IMR-90 (cell line): ENCODE measurements around the gene TIMM8A. TPM values are rescaled to one million over a fixed set of nuclear protein-coding genes. Genes with fewer than 3 reads are reported as not detected.

Experiments
- ATAC-seq: fragments of 200-7000 bp; cut with Tn5 transposase; 2 replicates; pipeline ENCODE4 v1.9.1; 2020; ENCODE audit warnings: low read depth, mild to moderate bottlenecking, moderate library complexity
- BruUV-seq: library from RNA; stranded (reverse); fragments of 400-500 nt; replicated peaks from 2 replicates; lab custom pipeline; 2021; lab: Mats Ljungman, UMichigan
- CTCF ChIA-PET: fragments of 300-600 bp; formaldehyde crosslinking; extraction: SDS; loops from one replicate; lab custom pipeline; 2021; ENCODE audit warnings: antibody characterized with exemption; lab: Yijun Ruan, JAX
- POLR2A ChIA-PET: fragments of 300-600 bp; sonication (Branson Sonifier 250); formaldehyde crosslinking; loops from one replicate; lab custom pipeline; 2022; ENCODE audit warnings: antibody characterized with exemption; ENCODE audit not compliant: unreplicated experiment; lab: Charles Lee
- DNase-seq: peaks from one replicate; pipeline ENCODE4 v3.0.0; 2013
- H2AFZ ChIP-seq: replicated peaks from 2 replicates; pipeline ENCODE3; 2013; ENCODE audit warnings: low read length, mild to moderate bottlenecking; ENCODE audit not compliant: poor library complexity
- H2AK5ac ChIP-seq: 2 replicates; pipeline ENCODE4 v1.6.1; 2013; ENCODE audit warnings: low read depth, low read length, inconsistent platforms
- H2AK9ac ChIP-seq: replicated peaks from 2 replicates; pipeline ENCODE3; 2013; ENCODE audit warnings: mild to moderate bottlenecking, low read depth, low read length, moderate library complexity; ENCODE audit not compliant: poor library complexity
- H2BK120ac ChIP-seq: 2 replicates; pipeline ENCODE4 v1.6.1; 2013; ENCODE audit warnings: low read depth, low read length, inconsistent platforms
- H2BK15ac ChIP-seq: 3 replicates; pipeline ENCODE4 v1.6.1; 2013; ENCODE audit warnings: low read depth, low read length, inconsistent platforms
- H2BK20ac ChIP-seq: 2 replicates; pipeline ENCODE4 v1.6.1; 2013; ENCODE audit warnings: low read depth, mild to moderate bottlenecking, inconsistent platforms, low read length, moderate library complexity
- H2BK5ac ChIP-seq: 2 replicates; pipeline ENCODE4 v1.6.1; 2013; ENCODE audit warnings: mild to moderate bottlenecking, low read depth, low read length, inconsistent platforms; ENCODE audit not compliant: poor library complexity, severe bottlenecking
- H3K14ac ChIP-seq: replicated peaks from 2 replicates; pipeline ENCODE4 v1.6.1; 2013; ENCODE audit warnings: low read depth, low read length, inconsistent platforms
- H3K18ac ChIP-seq: 2 replicates; pipeline ENCODE4 v1.6.1; 2013; ENCODE audit warnings: low read depth, low read length, control low read depth
- H3K23ac ChIP-seq: 2 replicates; pipeline ENCODE4 v1.6.1; 2013; ENCODE audit warnings: low read depth, low read length, inconsistent platforms
- H3K27ac ChIP-seq: 2 replicates; pipeline ENCODE4 v1.5.1; 2013; ENCODE audit warnings: mild to moderate bottlenecking, control low read depth, low read length; ENCODE audit not compliant: insufficient read depth
- H3K27me3 ChIP-seq: 2 replicates; pipeline ENCODE4 v1.6.1; 2013; ENCODE audit warnings: low read length; ENCODE audit not compliant: control insufficient read depth, insufficient read depth
- H3K36me3 ChIP-seq: 2 replicates; pipeline ENCODE4 v1.6.1; 2013; ENCODE audit warnings: low read length, mixed read lengths; ENCODE audit not compliant: control insufficient read depth, insufficient read depth
- H3K4ac ChIP-seq: 2 replicates; pipeline ENCODE4 v1.6.1; 2013; ENCODE audit warnings: low read depth, low read length, inconsistent platforms
- H3K4me1 ChIP-seq: 2 replicates; pipeline ENCODE4 v1.6.1; 2013; ENCODE audit warnings: low read length, mixed read lengths; ENCODE audit not compliant: control insufficient read depth, insufficient read depth
- H3K4me2 ChIP-seq: 2 replicates; pipeline ENCODE4 v1.6.1; 2013; ENCODE audit warnings: low read depth, mild to moderate bottlenecking, control low read depth, low read length, moderate library complexity
- H3K4me3 ChIP-seq: 2 replicates; pipeline ENCODE4 v1.5.1; 2013; ENCODE audit warnings: low read depth, mild to moderate bottlenecking, control low read depth, low read length, moderate library complexity; ENCODE audit not compliant: insufficient read depth
- H3K56ac ChIP-seq: 2 replicates; pipeline ENCODE4 v1.6.1; 2013; ENCODE audit warnings: low read length, inconsistent platforms; ENCODE audit not compliant: insufficient read depth; ENCODE audit errors: extremely low read depth
- H3K79me1 ChIP-seq, 2 experiments: 2 replicates each; pipeline ENCODE4 v1.6.1; 2013; ENCODE audit warnings: low read length in 2 of 2, inconsistent platforms in 1 of 2, low read depth in 1 of 2
- H3K9ac ChIP-seq: 2 replicates; pipeline ENCODE4 v1.6.1; 2013; ENCODE audit warnings: low read depth, low read length, control low read depth
- H3K9me1 ChIP-seq: 2 replicates; pipeline ENCODE4 v1.6.1; 2013; ENCODE audit warnings: low read length, inconsistent platforms; ENCODE audit not compliant: insufficient read depth
- H3K9me3 ChIP-seq: 2 replicates; pipeline ENCODE4 v1.6.1; 2013; ENCODE audit warnings: low read length; ENCODE audit not compliant: control insufficient read depth, insufficient read depth
- H4K20me1 ChIP-seq: 2 replicates; pipeline ENCODE4 v1.6.1; 2013; ENCODE audit warnings: low read length, inconsistent platforms; ENCODE audit not compliant: insufficient read depth
- H4K5ac ChIP-seq: 2 replicates; pipeline ENCODE4 v1.6.1; 2013; ENCODE audit warnings: mild to moderate bottlenecking, low read depth, low read length, control low read depth
- H4K8ac ChIP-seq, 2 experiments: 2 replicates each; pipeline ENCODE4 v1.6.1; 2013; ENCODE audit warnings: low read depth in 2 of 2, low read length in 2 of 2, control low read depth in 1 of 2, inconsistent platforms in 1 of 2
- H4K91ac ChIP-seq: 2 replicates; pipeline ENCODE4 v1.6.1; 2013; ENCODE audit warnings: low read depth, low read length, inconsistent platforms; ENCODE audit not compliant: insufficient read depth
- BHLHE40 ChIP-seq: fragments of 150-350 bp; IDR thresholded peaks from 2 replicates; pipeline ENCODE4 v1.6.1; 2016; ENCODE audit warnings: mild to moderate bottlenecking, low read depth, low read length
- CEBPB ChIP-seq: IDR thresholded peaks from 2 replicates; pipeline ENCODE4 v1.6.1; 2012; ENCODE audit warnings: low read depth, low read length, improper control_type of control experiment
- CHD1 ChIP-seq: IDR thresholded peaks from 2 replicates; pipeline ENCODE4 v1.6.1; 2012; ENCODE audit warnings: low read depth, low read length, improper control_type of control experiment
- MAFK ChIP-seq: IDR thresholded peaks from 2 replicates; pipeline ENCODE4 v1.6.1; 2012; ENCODE audit warnings: low read depth, low read length, improper control_type of control experiment
- MXI1 ChIP-seq: IDR thresholded peaks from 2 replicates; pipeline ENCODE4 v1.6.1; 2012; ENCODE audit warnings: low read depth, mild to moderate bottlenecking, low read length, moderate library complexity, borderline replicate concordance
- NFE2L2 ChIP-seq: fragments of 150-350 bp; IDR thresholded peaks from 2 replicates; pipeline ENCODE4 v1.6.1; 2016; ENCODE audit warnings: low read depth, mild to moderate bottlenecking, low read length
- POLR2A ChIP-seq: IDR thresholded peaks from 2 replicates; pipeline ENCODE4 v1.6.1; 2012; ENCODE audit warnings: mild to moderate bottlenecking, low read depth, low read length
- RAD21 ChIP-seq: IDR thresholded peaks from 2 replicates; pipeline ENCODE4 v1.6.1; 2012; ENCODE audit warnings: low read length, improper control_type of control experiment
- RCOR1 ChIP-seq: IDR thresholded peaks from 2 replicates; pipeline ENCODE4 v1.6.1; 2012; ENCODE audit warnings: mild to moderate bottlenecking, low read length, improper control_type of control experiment; ENCODE audit not compliant: insufficient replicate concordance
- RFX5 ChIP-seq: IDR thresholded peaks from 2 replicates; pipeline ENCODE4 v1.8.0; 2012; ENCODE audit warnings: low read depth, mild to moderate bottlenecking, low read length, moderate library complexity
- SMC3 ChIP-seq: fragments of 150-350 bp; IDR thresholded peaks from 2 replicates; pipeline ENCODE4 v1.6.1; 2016; ENCODE audit warnings: low read depth, mild to moderate bottlenecking, antibody characterized with exemption, low read length, moderate library complexity
- WGBS, 2 experiments: methylation state at CpG; one replicate each; pipeline versions ENCODE4 v1.1.5 to v1.1.7; 2013; ENCODE audit warnings: missing lambda C conversion rate in 2 of 2; ENCODE audit not compliant: insufficient read length in 1 of 2; ENCODE audit errors: extremely low coverage in 2 of 2; 5-methylcytosine and 5-hydroxymethylcytosine counted together
- dilution Hi-C: fragments of 300-500 bp; cut with HindIII; formaldehyde crosslinking; loops from one replicate; pipeline ENCODE4 v1.14.3; 2018; ENCODE audit warnings: low sequenced_read_pairs; ENCODE audit not compliant: unreplicated experiment
- in situ Hi-C: fragments of 300-500 bp; cut with MboI; formaldehyde crosslinking; loops from 3 replicates; pipeline ENCODE4 v1.14.3; 2019; ENCODE audit warnings: low sequenced_read_pairs, inconsistent platforms, mixed read lengths
- intact Hi-C: fragments of 100-400 bp; cut with micrococcal nuclease; formaldehyde crosslinking; loops from 2 replicates; pipeline ENCODE4 v1.10.0; 2022
- polyA plus RNA-seq, 3 experiments: library from polyadenylated mRNA; depleted of rRNA; stranded (reverse); fragments of >200 nt; gene quantifications; 2 replicates each; pipeline ENCODE4 v1.2.3, GENCODE V29; 2012; ENCODE audit warnings: low replicate concordance in 1 of 3
- total RNA-seq: library from RNA; depleted of rRNA; stranded (reverse); fragments of >200 nt; gene quantifications from 2 replicates; pipeline ENCODE4 v1.2.3, GENCODE V29; 2012
- TF ChIP-seq, protein P1 (sequence below): fragments of 150-350 bp; IDR thresholded peaks from 2 replicates; pipeline ENCODE4 v1.6.1; 2017; ENCODE audit warnings: mild to moderate bottlenecking, antibody characterized with exemption, low read length, low read depth
- TF ChIP-seq, protein P2 (sequence below): conservative IDR thresholded peaks from 2 replicates; pipeline ENCODE4 v1.5.1; 2012; ENCODE audit warnings: mild to moderate bottlenecking, low read depth, low read length, improper control_type of control experiment

The TIMM8A gene
- total and polyA plus RNA-seq, 2 of the 4 experiments (the other 2 are of a cell fraction), result 2.2 to 11.6 TPM

DNA sequence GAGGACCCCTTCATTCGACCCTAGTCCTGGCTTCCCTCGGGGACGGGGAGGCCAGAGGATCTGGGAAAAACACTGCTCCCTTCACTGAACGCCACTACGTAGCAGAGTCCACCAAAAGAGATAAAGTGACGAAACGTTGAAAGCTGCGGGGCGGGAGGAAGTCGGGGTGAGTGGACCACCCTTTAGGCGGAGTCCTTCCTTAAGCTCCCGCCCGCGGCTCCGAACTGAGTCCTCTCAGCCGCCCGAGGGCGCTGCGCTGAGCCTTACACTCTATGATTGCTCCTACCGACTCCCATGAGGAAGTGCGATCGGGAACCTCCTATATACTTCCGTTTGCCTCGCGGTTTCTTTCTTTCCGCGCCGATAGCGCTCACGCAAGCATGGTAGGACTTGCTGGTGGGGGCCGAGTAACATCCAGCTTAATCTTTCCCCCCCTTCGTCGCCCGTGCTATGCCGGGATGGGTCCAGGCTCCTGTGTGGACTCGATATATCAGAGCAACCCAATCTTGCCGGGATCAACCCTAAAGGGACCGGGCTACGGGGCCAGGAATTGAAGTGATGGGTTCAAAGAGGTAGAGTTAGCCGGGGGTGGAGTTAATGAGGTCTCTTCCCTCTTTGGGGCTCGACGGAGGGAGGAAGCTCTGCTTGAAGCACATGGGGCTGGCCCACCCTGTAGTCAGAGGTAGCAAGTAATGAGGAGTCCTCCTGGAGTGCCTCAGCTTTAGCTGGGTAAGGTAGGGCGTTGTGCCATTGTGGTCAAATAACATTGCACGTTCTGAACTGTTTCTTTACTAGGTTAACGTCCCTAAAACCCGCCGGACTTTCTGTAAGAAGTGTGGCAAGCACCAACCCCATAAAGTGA lies 42.4 kb upstream of the TIMM8A start, which contains the start of gene RPL36A:
RPL36A (plus strand) TSS at position 348 of the 862 bp plus-strand sequence; CDS start at position 381, 33 bp downstream.
- 46% methylated on average over 18 of the region's 47 CpGs; no CpG with 5 or more reads in 1 of the 2 experiments for WGBS, 2 experiments
- dilution Hi-C loops (no loop called here), in situ Hi-C loops (no loop called here), intact Hi-C loops (loop anchor here (1.0 kb wide), 1 partner anchor 42 kb away; no protein-coding TSS in a partner anchor)
- Histone ChIP-seq H2BK20ac (no peak within 1 kb of the TSS), H3K9ac (peak within 1 kb of the TSS; percentile 91), H3K9me3 (no peaks in the 10 kb centered on the region), H2BK120ac (peak within 1 kb of the TSS; percentile 41), H2AK9ac (peak within 1 kb of the TSS; percentile 84), H3K36me3 (peaks cover 9% of the 10 kb centered on the region; the same call in 1 of the 2 replicates), H2AK5ac (peak within 1 kb of the TSS; percentile 95), H3K4me1 (no peaks in the 10 kb centered on the region), H3K79me1 (peaks cover 0 to 16% of the 10 kb centered on the region in 2 experiments; a peak in 2 of 4 replicates), H3K27ac (peak within 1 kb of the TSS; percentile 61), H4K20me1 (peaks cover 13% of the 10 kb centered on the region; the same call in 1 of the 2 replicates), H3K9me1 (peaks cover 4% of the 10 kb centered on the region), H3K4me2 (peak within 1 kb of the TSS; percentile 96), H3K18ac (peak within 1 kb of the TSS; percentile 39), H2AFZ (peak within 1 kb of the TSS; percentile 85), H2BK15ac (peak within 1 kb of the TSS; percentile 18; the same call in 1 of the 3 replicates), H3K14ac (peak within 1 kb of the TSS; percentile 96), H2BK5ac (peak within 1 kb of the TSS; percentile 49), H3K4me3 (peak within 1 kb of the TSS; percentile 74), H3K27me3 (peaks cover 9% of the 10 kb centered on the region; the same call in 1 of the 2 replicates), H3K4ac (peak within 1 kb of the TSS; percentile 91), H4K8ac (peak within 1 kb of the TSS; percentile 88 to 96), H4K91ac (peak within 1 kb of the TSS; percentile 89), H3K23ac (peak within 1 kb of the TSS; percentile 91), H4K5ac (peak within 1 kb of the TSS; percentile 91), H3K56ac (peak within 1 kb of the TSS; percentile 66)
- TF ChIP-seq CHD1, result no peak
- TF ChIP-seq RCOR1, result no peak
- TF ChIP-seq, protein P1, sequence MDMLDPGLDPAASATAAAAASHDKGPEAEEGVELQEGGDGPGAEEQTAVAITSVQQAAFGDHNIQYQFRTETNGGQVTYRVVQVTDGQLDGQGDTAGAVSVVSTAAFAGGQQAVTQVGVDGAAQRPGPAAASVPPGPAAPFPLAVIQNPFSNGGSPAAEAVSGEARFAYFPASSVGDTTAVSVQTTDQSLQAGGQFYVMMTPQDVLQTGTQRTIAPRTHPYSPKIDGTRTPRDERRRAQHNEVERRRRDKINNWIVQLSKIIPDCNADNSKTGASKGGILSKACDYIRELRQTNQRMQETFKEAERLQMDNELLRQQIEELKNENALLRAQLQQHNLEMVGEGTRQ, result no peak
- TF ChIP-seq NFE2L2, result no peak
- peak; percentile 98 for TF ChIP-seq POLR2A
- no peak for TF ChIP-seq MAFK
- no peak for TF ChIP-seq CEBPB
- TF ChIP-seq SMC3, result peak; percentile 16; the same call in 1 of the 2 replicates
- TF ChIP-seq RAD21, result no peak; the same call in 1 of the 2 replicates
- peak; percentile 66; the same call in 1 of the 2 replicates for TF ChIP-seq MXI1
- TF ChIP-seq, protein P2, sequence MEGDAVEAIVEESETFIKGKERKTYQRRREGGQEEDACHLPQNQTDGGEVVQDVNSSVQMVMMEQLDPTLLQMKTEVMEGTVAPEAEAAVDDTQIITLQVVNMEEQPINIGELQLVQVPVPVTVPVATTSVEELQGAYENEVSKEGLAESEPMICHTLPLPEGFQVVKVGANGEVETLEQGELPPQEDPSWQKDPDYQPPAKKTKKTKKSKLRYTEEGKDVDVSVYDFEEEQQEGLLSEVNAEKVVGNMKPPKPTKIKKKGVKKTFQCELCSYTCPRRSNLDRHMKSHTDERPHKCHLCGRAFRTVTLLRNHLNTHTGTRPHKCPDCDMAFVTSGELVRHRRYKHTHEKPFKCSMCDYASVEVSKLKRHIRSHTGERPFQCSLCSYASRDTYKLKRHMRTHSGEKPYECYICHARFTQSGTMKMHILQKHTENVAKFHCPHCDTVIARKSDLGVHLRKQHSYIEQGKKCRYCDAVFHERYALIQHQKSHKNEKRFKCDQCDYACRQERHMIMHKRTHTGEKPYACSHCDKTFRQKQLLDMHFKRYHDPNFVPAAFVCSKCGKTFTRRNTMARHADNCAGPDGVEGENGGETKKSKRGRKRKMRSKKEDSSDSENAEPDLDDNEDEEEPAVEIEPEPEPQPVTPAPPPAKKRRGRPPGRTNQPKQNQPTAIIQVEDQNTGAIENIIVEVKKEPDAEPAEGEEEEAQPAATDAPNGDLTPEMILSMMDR, result peak; percentile 74
- TF ChIP-seq BHLHE40, result no peak
- TF ChIP-seq RFX5, result no peak
- DNase-seq (peak; percentile 89), ATAC-seq (peak; percentile 99)
- POLR2A ChIA-PET, result interaction anchor here (0.5 kb wide), 1 partner anchor 116 kb away, joined by 3 read pairs; no protein-coding TSS in a partner anchor
- BruUV-seq, result TSS peak; percentile 70
- CTCF ChIA-PET, result interaction anchor here (0.7 to 1.2 kb wide), 3 partner anchors 12 to 69 kb away, joined by 3 read pairs; no protein-coding TSS in a partner anchor
